Colonic mucosa (tissue), 4 donors: ENCODE results near the gene CDH4. TPM values are rescaled to one million over a fixed set of nuclear protein-coding genes. Genes with fewer than 3 reads are reported as not detected.

Source experiments
- DNase-seq: peaks from one replicate; pipeline ENCODE4 v3.0.0-alpha.2; 2020
- H3K27ac ChIP-seq: fragments of 200-600 bp; one replicate; pipeline ENCODE4 v1.8.0; 2021
- H3K27me3 ChIP-seq: fragments of 200-600 bp; one replicate; pipeline ENCODE4 v1.8.0; 2021
- H3K36me3 ChIP-seq: fragments of 200-600 bp; one replicate; pipeline ENCODE4 v1.8.0; 2021
- H3K4me1 ChIP-seq: fragments of 200-600 bp; one replicate; pipeline ENCODE4 v1.8.0; 2021; ENCODE audit warnings: mild to moderate bottlenecking
- H3K4me3 ChIP-seq: fragments of 200-600 bp; one replicate; pipeline ENCODE4 v1.8.0; 2021
- H3K9ac ChIP-seq, 2 donors: one replicate each; pipeline ENCODE4 v1.7.0; 2013; ENCODE audit warnings: control low read depth in 2 of 2, low read depth in 2 of 2, low read length in 2 of 2
- H3K9me3 ChIP-seq: fragments of 200-600 bp; one replicate; pipeline ENCODE4 v1.8.0; 2021
- intact Hi-C: fragments of 100-400 bp; cut with DNase I; formaldehyde crosslinking; loops from one replicate; pipeline ENCODE4 v1.14.1; 2022
- total RNA-seq, 2 donors: library from RNA; stranded (reverse); fragmentation: NEBNext Ultra II Directional in 1 of 2; extraction: Animal tissue kit (Norgen Biotek cat#: 25700) in 1 of 2; gene quantifications; one replicate each; pipeline ENCODE4 v1.2.1, GENCODE V29; 2021
- TF ChIP-seq, protein P1 (sequence below): fragments of 200-600 bp; IDR thresholded peaks from one replicate; pipeline ENCODE4 v1.8.0; 2022; ENCODE audit warnings: antibody characterized with exemption, mild to moderate bottlenecking
- donor health status: healthy.
- donor health status: DM: no; HTN: no; CAD: no.
- donor health status: DM: no; HTN: no; CAD: no.

The CDH4 gene
- total RNA-seq, 2 donors from 2014 or later: 0.08 TPM; not detected in 1

DNA sequence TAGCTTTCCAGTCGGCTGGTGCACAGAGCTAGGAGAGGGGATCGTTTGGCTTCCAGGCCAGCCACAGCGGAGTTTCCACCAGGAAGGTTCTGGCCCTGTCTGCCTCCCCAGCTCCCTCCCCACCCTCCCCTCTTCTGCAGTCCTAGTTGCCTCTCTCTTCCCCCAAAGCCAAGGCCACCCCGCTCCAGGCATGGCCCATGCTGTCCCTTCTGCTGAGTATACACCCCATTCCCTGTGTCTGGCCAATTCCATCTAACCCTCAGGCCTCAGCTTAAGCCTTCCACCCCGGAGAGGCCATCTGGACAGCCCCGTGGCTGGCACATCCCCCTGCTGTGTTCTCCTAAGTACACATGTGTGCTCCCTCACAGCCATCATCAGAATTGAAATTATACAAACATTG lies 167.4 kb downstream of the CDH4 start:
- no peak for DNase-seq
- Histone ChIP-seq H3K36me3 (no peaks in the 10 kb centered on the region), H3K4me3 (no peak overlapping the region), H3K27me3 (no peaks in the 10 kb centered on the region), H3K4me1 (no peaks in the 10 kb centered on the region), H3K27ac (no peak overlapping the region), H3K9me3 (no peaks in the 10 kb centered on the region), H3K9ac (no peak overlapping the region)
- intact Hi-C loops: no loop called here
- TF ChIP-seq, protein P1, sequence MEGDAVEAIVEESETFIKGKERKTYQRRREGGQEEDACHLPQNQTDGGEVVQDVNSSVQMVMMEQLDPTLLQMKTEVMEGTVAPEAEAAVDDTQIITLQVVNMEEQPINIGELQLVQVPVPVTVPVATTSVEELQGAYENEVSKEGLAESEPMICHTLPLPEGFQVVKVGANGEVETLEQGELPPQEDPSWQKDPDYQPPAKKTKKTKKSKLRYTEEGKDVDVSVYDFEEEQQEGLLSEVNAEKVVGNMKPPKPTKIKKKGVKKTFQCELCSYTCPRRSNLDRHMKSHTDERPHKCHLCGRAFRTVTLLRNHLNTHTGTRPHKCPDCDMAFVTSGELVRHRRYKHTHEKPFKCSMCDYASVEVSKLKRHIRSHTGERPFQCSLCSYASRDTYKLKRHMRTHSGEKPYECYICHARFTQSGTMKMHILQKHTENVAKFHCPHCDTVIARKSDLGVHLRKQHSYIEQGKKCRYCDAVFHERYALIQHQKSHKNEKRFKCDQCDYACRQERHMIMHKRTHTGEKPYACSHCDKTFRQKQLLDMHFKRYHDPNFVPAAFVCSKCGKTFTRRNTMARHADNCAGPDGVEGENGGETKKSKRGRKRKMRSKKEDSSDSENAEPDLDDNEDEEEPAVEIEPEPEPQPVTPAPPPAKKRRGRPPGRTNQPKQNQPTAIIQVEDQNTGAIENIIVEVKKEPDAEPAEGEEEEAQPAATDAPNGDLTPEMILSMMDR: no peak

DNA sequence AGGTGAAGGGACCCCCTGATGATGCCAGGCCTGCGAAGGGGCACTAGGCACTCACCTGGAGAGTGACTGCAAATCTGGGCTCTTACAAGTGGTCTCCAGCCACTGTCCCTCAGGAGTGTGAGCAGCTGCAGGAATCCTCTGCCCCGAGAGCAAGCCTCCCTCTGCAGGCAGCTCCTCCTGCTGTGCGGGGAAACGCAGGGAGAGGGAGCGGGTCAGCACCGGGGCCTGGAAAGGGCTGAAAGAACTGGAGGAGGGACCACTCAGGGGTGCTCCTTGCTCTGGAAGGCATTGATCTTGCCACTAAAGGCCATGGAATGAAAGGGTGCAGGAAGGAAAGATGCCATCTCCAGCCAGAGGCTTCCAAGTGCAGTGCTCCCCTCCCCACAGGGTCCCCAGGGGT lies 168.0 kb downstream of the CDH4 start:
- no peaks in the 10 kb centered on the region for H3K27me3 ChIP-seq
- no peak overlapping the region for H3K9ac ChIP-seq
- no peak overlapping the region for H3K27ac ChIP-seq
- intact Hi-C loops: no loop called here
- H3K4me1 ChIP-seq: no peaks in the 10 kb centered on the region
- no peak for DNase-seq
- no peaks in the 10 kb centered on the region for H3K9me3 ChIP-seq
- no peak overlapping the region for H3K4me3 ChIP-seq
- TF ChIP-seq, protein P1: no peak
- H3K36me3 ChIP-seq: no peaks in the 10 kb centered on the region

DNA sequence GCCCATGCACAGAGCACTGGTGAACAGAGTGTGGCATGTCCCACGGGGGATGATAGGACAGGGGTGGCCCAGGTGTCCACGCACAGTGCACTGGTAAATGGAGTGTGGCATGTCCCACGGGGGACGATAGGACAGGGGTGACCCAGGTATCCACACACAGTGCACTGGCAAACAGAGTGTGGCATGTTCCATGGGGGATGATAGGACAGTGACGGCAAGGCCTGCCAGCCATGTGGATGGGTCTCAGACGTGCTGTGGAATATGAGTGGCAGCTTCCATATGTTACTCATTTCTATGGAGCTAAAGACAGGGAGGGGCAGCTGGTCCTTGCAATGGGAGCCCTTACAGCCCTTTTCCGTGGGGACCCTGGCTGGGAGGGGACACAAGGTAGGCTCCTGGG lies 168.7 kb downstream of the CDH4 start:
- DNase-seq: no peak
- Histone ChIP-seq H3K27ac (no peak overlapping the region), H3K27me3 (no peaks in the 10 kb centered on the region), H3K4me1 (no peaks in the 10 kb centered on the region), H3K36me3 (no peaks in the 10 kb centered on the region), H3K4me3 (no peak overlapping the region), H3K9ac (peak overlapping the region in 1 of 2 donors; percentile 12), H3K9me3 (no peaks in the 10 kb centered on the region)
- TF ChIP-seq, protein P1: no peak
- intact Hi-C loops: no loop called here

DNA sequence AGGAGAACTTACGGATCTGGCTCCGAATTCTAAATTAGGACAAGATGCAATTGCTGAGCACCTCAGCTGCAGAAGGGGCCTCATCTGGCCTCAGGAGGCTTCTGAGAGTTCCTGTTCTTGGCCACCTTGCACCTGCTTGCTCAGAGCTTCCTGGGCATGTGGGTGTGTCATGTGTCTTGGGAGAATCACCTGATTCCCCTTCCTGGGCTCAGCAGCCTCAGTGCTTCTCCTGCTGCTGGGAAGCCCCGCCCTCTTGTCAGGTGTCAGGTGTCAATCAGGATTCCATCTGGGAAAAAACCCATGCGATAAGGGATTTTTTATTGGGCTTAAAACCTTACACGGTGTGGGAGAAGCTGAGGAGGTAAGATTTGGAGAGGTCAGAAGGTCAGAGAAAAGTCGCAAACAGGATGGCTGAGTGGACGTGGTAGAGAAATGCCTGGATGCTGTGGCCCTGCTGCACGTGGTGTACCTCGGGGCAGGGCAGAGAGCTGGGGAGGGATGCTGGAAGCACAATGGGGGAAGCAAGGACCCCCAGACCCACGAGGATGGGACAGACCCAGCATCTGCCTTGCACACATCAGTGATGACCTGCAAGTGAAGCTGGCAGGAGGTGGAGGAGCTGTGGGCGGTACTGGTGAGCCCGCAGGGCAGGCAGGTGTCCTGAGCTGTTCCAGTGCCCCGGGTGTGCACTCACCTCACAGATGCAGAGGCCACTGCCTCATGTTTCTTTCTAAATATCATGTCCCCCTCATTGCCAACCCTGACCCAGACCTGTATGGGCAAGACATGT lies 170.8 kb downstream of the CDH4 start:
- no peaks in the 10 kb centered on the region for H3K9me3 ChIP-seq
- intact Hi-C loops: no loop called here
- H3K9ac ChIP-seq: no peak overlapping the region
- no peaks in the 10 kb centered on the region for H3K4me1 ChIP-seq
- no peak overlapping the region for H3K4me3 ChIP-seq
- TF ChIP-seq, protein P1: no peak
- H3K27ac ChIP-seq: no peak overlapping the region
- DNase-seq: no peak
- no peaks in the 10 kb centered on the region for H3K36me3 ChIP-seq
- H3K27me3 ChIP-seq: no peaks in the 10 kb centered on the region

DNA sequence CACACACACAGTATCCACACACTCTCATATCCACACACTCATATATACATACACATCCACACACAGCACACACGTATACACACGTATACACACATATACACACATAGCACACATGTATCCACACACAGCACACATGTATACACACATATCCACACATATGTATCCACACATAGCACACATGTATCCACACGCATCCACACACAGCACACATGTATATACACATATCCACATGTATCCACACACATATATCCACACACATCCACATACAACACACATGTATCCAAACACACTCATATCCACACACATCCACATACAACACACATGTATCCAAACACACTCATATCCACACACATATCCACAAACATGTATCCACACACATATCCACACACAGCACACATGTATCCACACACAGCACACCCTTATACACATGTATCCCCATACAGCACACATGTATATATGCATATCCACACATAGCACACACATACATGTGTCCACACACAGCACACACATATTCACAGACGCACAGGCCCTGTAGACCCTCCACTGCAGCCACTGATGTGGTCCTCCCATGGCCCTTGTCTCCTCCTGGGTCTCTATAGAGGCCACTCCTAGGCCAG lies 172.1 kb downstream of the CDH4 start:
- DNase-seq: no peak
- Histone ChIP-seq H3K27ac (no peak overlapping the region), H3K4me1 (no peaks in the 10 kb centered on the region), H3K27me3 (no peaks in the 10 kb centered on the region), H3K9me3 (no peaks in the 10 kb centered on the region), H3K9ac (no peak overlapping the region), H3K4me3 (no peak overlapping the region), H3K36me3 (no peaks in the 10 kb centered on the region)
- intact Hi-C loops: no loop called here
- TF ChIP-seq, protein P1: no peak
